22Rv1 (cell line): ENCODE data around the gene SRRD.

ENCODE experiments used
- H3K27ac ChIP-seq: fragments of 450-650 bp; 2 replicates; pipeline ENCODE4 v1.5.1; 2017
- CTCF ChIP-seq: fragments of 450-650 bp; IDR thresholded peaks from 2 replicates; pipeline ENCODE4 v1.5.1; 2017; ENCODE audit warnings: mild to moderate bottlenecking
- ZFX ChIP-seq: fragments of 450-650 bp; IDR thresholded peaks from 2 replicates; pipeline ENCODE4 v1.6.1; 2017; ENCODE audit warnings: antibody characterized with exemption, borderline replicate concordance

The SRRD gene

DNA sequence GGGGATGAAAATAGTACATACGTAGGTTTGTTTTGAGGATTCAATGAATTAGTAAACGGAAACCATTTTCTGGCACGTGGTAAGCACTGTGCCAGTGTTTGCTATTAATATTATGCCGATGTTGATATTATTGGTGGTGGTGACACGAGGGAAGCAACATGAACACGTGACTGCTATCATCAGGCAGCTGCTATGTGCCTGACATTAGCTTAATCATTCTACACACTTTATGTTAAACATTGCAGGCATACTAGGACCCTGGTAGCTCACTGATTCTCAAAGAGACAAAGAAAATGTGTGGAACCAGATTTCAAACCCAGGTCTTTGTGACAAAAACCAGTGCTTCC is 656 bp downstream of the SRRD start:
- peak overlapping the region; percentile 67 for H3K27ac ChIP-seq
- TF ChIP-seq ZFX (no peak), CTCF (no peak)

GRCh38 chr22:26485013-26485412 is 1.3 kb downstream of the SRRD start:
- no peak overlapping the region for H3K27ac ChIP-seq

GRCh38 chr22:26485806-26486390 is 2.2 kb downstream of the SRRD start:
- TF ChIP-seq ZFX = no peak
- no peak for TF ChIP-seq CTCF
- H3K27ac ChIP-seq = no peak overlapping the region

More at GRCh38 chr22:26485013-26485412, 1.3 kb downstream of the SRRD start:
- TF ChIP-seq ZFX (no peak), CTCF (no peak)

GRCh38 chr22:26486394-26486793 is 2.7 kb downstream of the SRRD start:
- TF ChIP-seq ZFX = no peak
- no peak for TF ChIP-seq CTCF
- H3K27ac ChIP-seq = no peak overlapping the region

- no peak overlapping the region for H3K27ac ChIP-seq
- no peak for TF ChIP-seq ZFX
- TF ChIP-seq CTCF = no peak
Measured at GRCh38 chr22:26487996-26488395, 4.3 kb downstream of the SRRD start.

DNA sequence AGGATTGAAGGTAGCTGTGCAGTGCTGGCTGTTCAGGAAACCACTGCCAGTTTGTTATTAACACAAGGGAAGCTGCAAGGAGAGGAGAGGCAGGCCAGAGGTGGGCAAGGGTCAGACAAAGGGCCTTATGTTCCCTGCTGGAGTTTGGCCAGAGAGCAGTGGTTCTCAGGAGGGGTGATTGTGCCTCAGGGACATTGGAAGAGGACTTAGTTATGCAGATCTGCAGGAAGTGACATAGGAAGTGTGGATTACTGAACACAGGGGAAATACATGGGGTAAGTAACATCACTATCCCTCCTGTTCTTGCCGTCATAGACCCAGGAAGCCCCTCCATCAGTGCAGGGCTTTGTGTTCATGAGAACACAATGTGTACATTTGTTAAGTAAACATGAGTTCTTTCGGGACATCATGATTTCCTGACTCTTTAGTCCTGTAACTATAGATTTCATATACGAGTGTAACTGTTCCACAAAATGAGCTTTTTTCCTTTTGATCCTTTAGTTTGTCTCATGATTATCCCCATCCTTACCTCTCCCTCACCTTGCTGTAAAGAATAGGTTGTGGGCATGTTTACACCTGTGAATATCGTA is 5.9 kb downstream of the SRRD start:
- H3K27ac ChIP-seq = no peak overlapping the region
- no peak for TF ChIP-seq CTCF
- no peak for TF ChIP-seq ZFX

- TF ChIP-seq CTCF = no peak
- no peak for TF ChIP-seq ZFX
- H3K27ac ChIP-seq = no peak overlapping the region
Measured at GRCh38 chr22:26492220-26492619, 8.5 kb downstream of the SRRD start.
